ENCODE results near the gene LIPC.

DNA sequence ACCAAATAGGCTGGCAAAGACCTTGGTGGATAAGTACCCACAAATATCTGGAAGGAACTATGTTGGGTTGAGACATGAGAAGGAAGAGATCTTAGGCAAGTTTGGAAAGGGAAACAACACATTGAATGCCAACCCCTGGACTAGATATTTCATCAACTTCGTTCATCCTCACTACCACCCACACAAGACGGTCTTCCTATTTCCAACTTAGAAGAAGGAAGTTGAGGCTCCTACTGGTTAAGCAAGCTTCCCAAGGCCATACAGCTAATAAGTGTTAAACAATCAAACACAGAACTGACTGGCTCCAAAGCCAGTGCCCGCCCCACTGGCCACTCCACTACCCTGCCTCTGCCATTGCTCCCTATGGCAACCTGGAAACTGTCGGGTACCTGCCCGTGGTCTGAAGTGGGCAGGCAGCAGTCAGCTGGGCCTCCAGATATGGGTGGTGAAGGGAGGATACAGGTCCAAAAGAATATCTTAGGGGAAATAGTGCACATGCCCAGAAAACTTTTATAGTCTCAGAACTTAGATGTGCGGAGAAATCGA is 94.9 kb downstream of the LIPC start:
- TF ChIP-seq JUND (IDR thresholded peaks at IDR 0.05; ENCODE audit: low read depth, low read length) (no peak), CREM (IDR thresholded peaks at IDR 0.05; ENCODE audit: low read depth) (no peak), ATF7 (IDR thresholded peaks at IDR 0.05; ENCODE audit: low read depth) (no peak), BRCA1 (IDR thresholded peaks at IDR 0.05; ENCODE audit: low read depth, low read length) (no peak), GABPA (IDR thresholded peaks at IDR 0.05; ENCODE audit: low read depth) (no peak), EP300 (IDR thresholded peaks at IDR 0.05; ENCODE audit: borderline replicate concordance in 1 of 2, control insufficient read depth in 1 of 2, low read depth in 2 of 2, low read length in 2 of 2) (no peak)
- TF ChIP-seq, protein P1, sequence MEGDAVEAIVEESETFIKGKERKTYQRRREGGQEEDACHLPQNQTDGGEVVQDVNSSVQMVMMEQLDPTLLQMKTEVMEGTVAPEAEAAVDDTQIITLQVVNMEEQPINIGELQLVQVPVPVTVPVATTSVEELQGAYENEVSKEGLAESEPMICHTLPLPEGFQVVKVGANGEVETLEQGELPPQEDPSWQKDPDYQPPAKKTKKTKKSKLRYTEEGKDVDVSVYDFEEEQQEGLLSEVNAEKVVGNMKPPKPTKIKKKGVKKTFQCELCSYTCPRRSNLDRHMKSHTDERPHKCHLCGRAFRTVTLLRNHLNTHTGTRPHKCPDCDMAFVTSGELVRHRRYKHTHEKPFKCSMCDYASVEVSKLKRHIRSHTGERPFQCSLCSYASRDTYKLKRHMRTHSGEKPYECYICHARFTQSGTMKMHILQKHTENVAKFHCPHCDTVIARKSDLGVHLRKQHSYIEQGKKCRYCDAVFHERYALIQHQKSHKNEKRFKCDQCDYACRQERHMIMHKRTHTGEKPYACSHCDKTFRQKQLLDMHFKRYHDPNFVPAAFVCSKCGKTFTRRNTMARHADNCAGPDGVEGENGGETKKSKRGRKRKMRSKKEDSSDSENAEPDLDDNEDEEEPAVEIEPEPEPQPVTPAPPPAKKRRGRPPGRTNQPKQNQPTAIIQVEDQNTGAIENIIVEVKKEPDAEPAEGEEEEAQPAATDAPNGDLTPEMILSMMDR (IDR thresholded peaks at IDR 0.05 in 2 of 3, conservative IDR thresholded peaks at IDR 0.05 in 1 of 3; ENCODE audit: control insufficient read depth in 2 of 3, extremely low read depth in 1 of 3, insufficient read depth in 1 of 3, low read depth in 3 of 3, low read length in 3 of 3): no peak

Measured in GM12878 (cell line).